ENCODE measurements around the gene PTP4A2.

Gene PTP4A2

DNA sequence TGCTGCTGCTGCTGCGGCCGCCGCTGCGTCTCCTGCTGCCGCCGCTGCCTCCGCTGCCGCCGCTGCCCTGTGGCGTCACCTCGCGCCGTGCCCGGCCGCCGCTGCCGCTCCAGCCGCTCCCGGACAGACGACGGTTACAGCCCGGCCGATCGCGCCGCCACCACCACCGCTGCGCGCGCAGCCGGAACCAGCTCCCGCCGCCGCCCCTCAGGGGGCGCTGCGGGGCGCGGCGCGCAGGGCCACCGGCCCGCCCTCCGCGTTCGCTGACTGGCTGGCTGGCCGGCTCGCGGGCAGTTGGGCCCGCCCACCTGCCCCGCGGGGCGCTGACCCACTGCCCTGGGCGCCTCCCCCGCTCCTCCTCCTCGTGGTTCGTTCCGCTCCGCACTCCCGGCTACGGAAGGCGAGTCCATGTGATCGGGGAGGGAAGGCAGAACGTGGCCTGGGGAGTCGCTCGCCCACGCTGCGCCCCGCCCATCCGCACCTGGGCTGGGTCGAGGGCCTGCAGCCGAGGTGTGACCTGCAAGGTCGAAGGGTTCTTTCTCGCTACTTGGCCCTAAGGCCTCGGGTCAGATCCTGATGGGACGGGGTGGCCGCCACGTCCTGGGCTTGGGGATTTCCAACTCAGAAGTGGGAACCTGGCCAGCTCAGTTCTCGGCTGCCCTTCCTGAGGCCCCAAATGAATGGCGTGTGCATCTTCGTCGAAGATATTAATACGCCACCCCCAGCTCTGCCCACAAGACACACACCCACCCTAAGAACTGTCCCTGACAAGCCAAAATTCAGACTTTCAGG lies at the start of gene PTP4A2:
PTP4A2 (minus strand) TSS at position 185 of the 792 bp plus-strand sequence. CDS start 19,303 bp downstream, outside the sequence.
- H3K9me3 ChIP-seq (ENCODE audit: low read length), result no peaks in the 10 kb centered on the region
- H2AFZ ChIP-seq (ENCODE audit: low read depth, low read length), result peak within 1 kb of the TSS; percentile 52
- no peaks in the 10 kb centered on the region for H3K27me3 ChIP-seq (ENCODE audit: insufficient read depth, low read length)
- H3K36me3 ChIP-seq (ENCODE audit: insufficient read depth, low read length), result no peaks in the 10 kb centered on the region
- H3K4me1 ChIP-seq (ENCODE audit: insufficient read depth, low read length), result peaks cover 21% of the 10 kb centered on the region
- H3K4me3 ChIP-seq (ENCODE audit: low read length), result peak within 1 kb of the TSS; percentile 73

DNA sequence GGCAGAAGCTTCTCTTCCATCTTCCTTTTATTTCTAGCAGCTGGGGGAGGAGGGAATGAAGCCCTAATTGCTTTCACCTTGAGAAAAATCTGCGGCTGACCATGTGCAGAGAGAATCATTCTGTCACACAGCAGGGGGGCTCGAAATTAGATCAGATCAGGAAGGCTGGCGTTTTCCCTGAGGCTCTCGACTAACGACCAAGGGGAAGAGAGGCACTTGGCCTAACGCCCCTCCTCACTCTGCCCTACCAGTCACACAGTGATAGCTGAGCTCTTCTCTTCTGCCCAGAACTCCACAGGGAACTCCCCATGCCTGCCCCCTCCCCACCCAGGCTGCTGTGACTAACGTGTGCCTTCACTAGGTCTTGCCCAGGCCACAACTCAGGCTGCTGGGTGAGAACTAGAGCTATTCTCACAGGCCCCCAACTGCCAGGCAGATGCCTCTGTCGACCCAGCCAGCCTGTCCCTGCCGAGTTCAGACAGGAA lies 49.0 kb upstream of the PTP4A2 start:
- Histone ChIP-seq H2AFZ (ENCODE audit: low read depth, low read length) (peak overlapping the region; percentile 8), H3K4me3 (ENCODE audit: low read length) (no peak overlapping the region), H3K9me3 (ENCODE audit: low read length) (no peaks in the 10 kb centered on the region), H3K36me3 (ENCODE audit: insufficient read depth, low read length) (no peaks in the 10 kb centered on the region), H3K4me1 (ENCODE audit: insufficient read depth, low read length) (peaks cover 19% of the 10 kb centered on the region), H3K27me3 (ENCODE audit: insufficient read depth, low read length) (peaks cover 4% of the 10 kb centered on the region)

DNA sequence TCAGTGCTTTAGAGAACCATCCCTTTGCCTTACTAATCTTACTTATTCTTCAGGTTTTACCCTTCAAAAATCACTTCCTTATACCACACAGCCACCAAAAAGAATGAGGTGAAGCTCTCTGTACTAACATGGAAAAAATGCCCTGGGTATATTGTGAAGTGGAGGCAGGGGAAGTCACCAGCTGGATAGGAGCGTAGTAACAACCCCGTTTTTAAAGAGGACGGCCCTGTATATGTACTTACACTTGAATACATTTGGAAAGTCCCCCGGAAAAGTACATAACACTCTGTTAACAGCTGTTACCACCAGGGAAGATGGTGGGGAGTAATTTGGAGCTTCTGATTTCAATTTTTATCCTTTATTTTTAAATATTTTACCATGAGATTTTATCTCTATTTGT lies 47.3 kb upstream of the PTP4A2 start:
- Histone ChIP-seq H3K36me3 (ENCODE audit: insufficient read depth, low read length) (no peaks in the 10 kb centered on the region), H3K4me1 (ENCODE audit: insufficient read depth, low read length) (peaks cover 19% of the 10 kb centered on the region), H2AFZ (ENCODE audit: low read depth, low read length) (peak overlapping the region; percentile 70), H3K4me3 (ENCODE audit: low read length) (no peak overlapping the region), H3K27me3 (ENCODE audit: insufficient read depth, low read length) (peaks cover 1% of the 10 kb centered on the region), H3K9me3 (ENCODE audit: low read length) (no peaks in the 10 kb centered on the region)

DNA sequence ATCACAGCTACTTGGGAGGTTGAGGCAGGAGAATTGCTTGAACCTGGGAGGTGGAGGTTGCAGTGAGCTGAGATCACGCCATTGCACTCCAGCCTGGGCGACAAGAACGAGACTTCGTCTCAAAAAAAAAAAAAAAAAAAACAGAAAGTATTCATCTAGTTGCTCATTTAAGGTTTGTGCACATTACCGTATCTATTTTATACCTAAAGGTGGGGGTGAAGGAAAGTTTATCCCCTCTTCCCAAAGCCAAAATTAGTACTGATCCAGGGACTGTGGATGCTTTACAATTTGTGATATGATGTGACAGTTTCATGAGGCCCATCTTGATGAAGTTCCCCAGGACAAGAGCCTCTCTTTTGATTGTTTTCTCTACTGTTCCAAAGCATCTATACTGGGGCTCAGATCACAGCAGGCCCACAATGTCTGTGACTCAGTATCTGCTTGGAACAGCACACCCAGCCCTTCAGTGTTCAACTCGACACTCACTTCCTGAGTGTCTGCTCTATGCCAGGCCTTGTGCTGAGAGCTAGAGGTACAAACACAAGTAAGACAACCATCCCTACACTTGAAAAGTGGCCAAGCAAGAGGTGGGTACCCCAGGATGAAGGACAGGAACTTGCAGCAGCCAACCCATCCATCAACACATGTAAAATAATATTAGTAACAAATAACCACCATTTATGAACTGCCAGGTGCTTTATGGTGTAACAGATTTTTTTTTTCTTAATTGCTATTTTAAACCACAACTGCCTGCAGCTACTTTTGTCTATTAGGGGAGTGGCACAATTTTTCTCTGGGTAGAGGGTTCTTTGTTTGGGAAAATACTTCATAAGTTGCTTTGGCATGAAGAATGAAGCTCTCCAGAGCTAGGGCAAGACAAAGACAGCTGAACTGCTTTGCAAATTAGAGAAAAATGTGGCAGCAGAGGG lies 46.5 kb upstream of the PTP4A2 start:
- no peaks in the 10 kb centered on the region for H3K36me3 ChIP-seq (ENCODE audit: insufficient read depth, low read length)
- peak overlapping the region; percentile 70 for H2AFZ ChIP-seq (ENCODE audit: low read depth, low read length)
- H3K27me3 ChIP-seq (ENCODE audit: insufficient read depth, low read length), result no peaks in the 10 kb centered on the region
- no peak overlapping the region for H3K4me3 ChIP-seq (ENCODE audit: low read length)
- no peaks in the 10 kb centered on the region for H3K9me3 ChIP-seq (ENCODE audit: low read length)
- peaks cover 19% of the 10 kb centered on the region for H3K4me1 ChIP-seq (ENCODE audit: insufficient read depth, low read length)

DNA sequence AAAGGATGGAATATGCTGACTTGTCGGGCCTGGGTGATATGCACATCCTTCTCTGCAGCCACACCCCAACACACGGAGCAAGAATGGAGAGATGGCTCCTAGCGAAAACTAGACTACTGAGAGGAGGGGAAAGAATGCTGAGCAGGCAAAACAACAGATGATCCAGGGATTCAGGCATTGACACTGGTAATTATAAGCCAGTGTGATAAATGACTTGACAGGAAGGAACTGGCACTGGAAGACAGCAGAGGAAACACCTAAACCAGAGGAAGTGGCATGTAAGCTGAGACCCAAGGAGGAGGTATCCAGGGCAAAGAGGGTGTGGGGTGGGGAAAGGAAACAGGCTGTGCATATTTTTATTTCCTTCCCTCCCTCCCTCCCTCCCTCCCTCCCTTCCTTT lies 43.8 kb upstream of the PTP4A2 start:
- H2AFZ ChIP-seq (ENCODE audit: low read depth, low read length), result no peak overlapping the region
- H3K4me1 ChIP-seq (ENCODE audit: insufficient read depth, low read length), result peaks cover 11% of the 10 kb centered on the region
- H3K9me3 ChIP-seq (ENCODE audit: low read length), result no peaks in the 10 kb centered on the region
- no peaks in the 10 kb centered on the region for H3K27me3 ChIP-seq (ENCODE audit: insufficient read depth, low read length)
- H3K4me3 ChIP-seq (ENCODE audit: low read length), result no peak overlapping the region
- no peaks in the 10 kb centered on the region for H3K36me3 ChIP-seq (ENCODE audit: insufficient read depth, low read length)

DNA sequence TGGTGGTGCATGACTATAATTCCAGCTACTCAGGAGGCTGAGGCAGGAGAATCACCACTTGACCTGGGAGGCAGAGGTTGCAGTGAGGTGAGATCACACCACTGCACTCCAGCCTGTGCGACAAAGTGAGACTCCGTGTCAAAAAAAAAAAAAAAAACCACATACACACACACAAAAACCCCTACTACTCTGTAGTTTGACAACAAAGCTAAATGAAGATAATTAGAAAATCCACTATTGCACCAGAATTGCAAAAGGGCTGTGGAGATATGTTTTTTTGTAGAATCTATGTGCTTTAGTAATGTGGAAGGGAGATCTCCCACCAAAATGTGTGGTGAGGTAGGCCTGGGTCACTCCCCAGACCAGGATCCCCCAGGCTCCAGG lies 43.3 kb upstream of the PTP4A2 start:
- Histone ChIP-seq H3K4me1 (ENCODE audit: insufficient read depth, low read length) (peaks cover 8% of the 10 kb centered on the region), H3K4me3 (ENCODE audit: low read length) (no peak overlapping the region), H3K36me3 (ENCODE audit: insufficient read depth, low read length) (no peaks in the 10 kb centered on the region), H3K9me3 (ENCODE audit: low read length) (no peaks in the 10 kb centered on the region), H3K27me3 (ENCODE audit: insufficient read depth, low read length) (no peaks in the 10 kb centered on the region), H2AFZ (ENCODE audit: low read depth, low read length) (no peak overlapping the region)

DNA sequence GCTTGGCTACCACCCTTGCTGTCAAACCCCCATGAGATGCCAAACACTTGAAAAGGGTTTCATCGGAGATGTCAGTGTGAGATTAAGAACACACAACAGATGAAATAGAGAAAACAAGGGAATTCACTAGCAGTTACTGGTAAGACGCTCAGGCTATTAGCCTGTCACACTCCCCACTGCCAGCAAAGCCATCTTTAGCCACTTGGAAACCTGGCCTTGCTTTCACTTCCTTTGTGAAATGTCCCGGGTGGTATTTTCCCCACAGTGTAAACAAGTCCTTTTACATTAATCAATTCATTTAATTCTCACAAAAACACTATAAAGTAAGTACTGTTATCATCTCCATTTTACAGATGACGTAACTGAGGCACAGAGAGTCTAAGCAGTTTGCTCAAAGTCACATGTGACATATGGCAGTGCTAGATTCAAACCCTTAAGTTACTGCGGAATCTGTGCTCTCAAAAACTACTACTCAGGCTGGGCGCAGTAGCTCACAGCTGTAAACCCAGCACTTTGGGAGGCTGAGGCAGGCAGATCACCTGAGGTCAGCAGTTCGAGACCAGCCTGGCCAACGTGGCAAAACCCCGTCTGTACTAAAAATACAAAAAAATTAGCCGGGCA lies 42.8 kb upstream of the PTP4A2 start:
- H3K4me1 ChIP-seq (ENCODE audit: insufficient read depth, low read length), result peaks cover 8% of the 10 kb centered on the region
- no peak overlapping the region for H3K4me3 ChIP-seq (ENCODE audit: low read length)
- no peak overlapping the region for H2AFZ ChIP-seq (ENCODE audit: low read depth, low read length)
- no peaks in the 10 kb centered on the region for H3K36me3 ChIP-seq (ENCODE audit: insufficient read depth, low read length)
- no peaks in the 10 kb centered on the region for H3K27me3 ChIP-seq (ENCODE audit: insufficient read depth, low read length)
- no peaks in the 10 kb centered on the region for H3K9me3 ChIP-seq (ENCODE audit: low read length)

DNA sequence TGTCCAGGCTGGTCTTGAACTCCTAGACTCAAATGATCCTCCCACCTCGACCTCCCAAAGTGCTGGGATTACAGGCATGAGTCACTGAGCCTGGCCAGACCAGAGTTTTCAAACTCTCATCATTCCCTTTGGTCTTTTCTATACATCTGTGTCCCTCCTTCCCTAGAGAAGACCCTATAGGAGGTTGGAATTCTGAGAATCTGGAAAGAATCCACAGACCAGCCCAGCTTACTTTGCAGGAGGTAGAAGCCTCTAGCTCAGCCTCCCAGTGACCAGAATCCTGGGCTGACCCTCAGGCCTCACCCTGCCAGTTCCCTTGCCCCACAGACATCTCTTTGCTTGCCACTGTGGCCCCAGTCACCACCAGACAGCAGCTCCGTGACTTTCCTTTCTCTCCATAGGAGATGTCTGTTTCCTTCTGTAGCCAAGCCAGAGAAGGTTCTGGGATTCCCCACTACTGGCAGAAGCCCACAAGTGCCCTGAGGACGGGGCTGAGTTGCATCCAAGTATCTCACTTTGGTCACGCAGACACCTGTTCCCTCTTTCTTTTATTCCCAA lies 40.8 kb upstream of the PTP4A2 start:
- Histone ChIP-seq H3K9me3 (ENCODE audit: low read length) (no peaks in the 10 kb centered on the region), H3K4me1 (ENCODE audit: insufficient read depth, low read length) (peaks cover 3% of the 10 kb centered on the region), H3K27me3 (ENCODE audit: insufficient read depth, low read length) (no peaks in the 10 kb centered on the region), H2AFZ (ENCODE audit: low read depth, low read length) (no peak overlapping the region), H3K36me3 (ENCODE audit: insufficient read depth, low read length) (no peaks in the 10 kb centered on the region), H3K4me3 (ENCODE audit: low read length) (no peak overlapping the region)

DNA sequence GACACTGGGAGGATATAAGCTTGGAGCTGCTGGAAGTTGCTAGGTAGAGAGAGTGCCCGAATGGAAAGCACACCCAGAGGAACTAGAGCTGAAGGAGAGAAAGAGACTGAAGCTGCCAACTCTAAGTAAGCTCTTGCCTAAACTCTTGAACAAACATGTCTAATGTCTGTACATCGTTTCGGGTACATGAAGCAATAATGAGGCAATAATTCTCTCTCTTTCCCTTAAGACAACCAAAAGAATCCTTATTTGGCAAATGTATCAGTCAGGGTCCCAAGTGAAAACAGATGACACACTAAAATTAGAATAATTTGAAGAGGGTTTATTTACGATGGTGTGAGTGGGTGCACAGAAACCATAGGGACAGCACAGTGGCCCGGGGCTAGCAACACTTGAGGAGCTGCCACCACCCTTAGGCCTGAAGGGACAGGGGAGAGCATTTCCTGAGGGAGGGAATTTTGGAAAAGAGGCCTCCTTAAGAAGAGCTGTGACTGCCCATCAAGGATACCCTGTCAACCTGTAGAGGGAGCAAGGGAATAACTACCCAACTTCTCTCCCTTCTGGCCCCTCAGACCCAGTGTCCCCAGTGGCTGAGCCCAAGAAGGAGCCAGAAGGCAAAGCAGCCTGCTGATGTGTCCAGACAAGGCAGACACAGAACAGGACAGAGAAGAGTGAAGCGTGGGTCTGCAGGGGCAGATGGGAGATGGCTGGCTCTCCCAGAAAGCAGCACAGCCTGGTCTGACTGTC lies 39.4 kb upstream of the PTP4A2 start:
- Histone ChIP-seq H3K4me1 (ENCODE audit: insufficient read depth, low read length) (peaks cover 3% of the 10 kb centered on the region), H3K36me3 (ENCODE audit: insufficient read depth, low read length) (no peaks in the 10 kb centered on the region), H3K27me3 (ENCODE audit: insufficient read depth, low read length) (no peaks in the 10 kb centered on the region), H3K4me3 (ENCODE audit: low read length) (no peak overlapping the region), H2AFZ (ENCODE audit: low read depth, low read length) (no peak overlapping the region), H3K9me3 (ENCODE audit: low read length) (no peaks in the 10 kb centered on the region)

DNA sequence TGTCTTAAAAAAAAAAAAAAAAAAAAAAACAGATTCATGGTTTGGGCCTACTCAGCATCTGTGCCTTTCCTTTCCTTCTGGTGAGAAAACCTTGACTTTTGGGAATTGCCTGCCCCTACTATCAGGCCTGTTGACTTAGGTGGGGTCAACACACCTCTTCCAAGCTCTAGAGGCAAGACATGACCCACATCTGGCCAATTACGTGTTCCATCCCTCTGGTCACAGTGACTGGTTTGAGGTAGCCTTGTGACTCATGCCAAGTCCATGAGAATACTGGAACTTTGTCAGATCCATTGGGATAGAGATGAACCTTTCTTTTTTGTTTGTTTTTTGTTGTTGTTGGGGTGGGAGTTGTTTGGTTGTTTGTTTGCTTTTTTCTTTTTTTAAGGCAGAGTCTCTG lies 38.2 kb upstream of the PTP4A2 start:
- H3K9me3 ChIP-seq (ENCODE audit: low read length), result no peaks in the 10 kb centered on the region
- H3K36me3 ChIP-seq (ENCODE audit: insufficient read depth, low read length), result no peaks in the 10 kb centered on the region
- no peak overlapping the region for H3K4me3 ChIP-seq (ENCODE audit: low read length)
- no peak overlapping the region for H2AFZ ChIP-seq (ENCODE audit: low read depth, low read length)
- no peaks in the 10 kb centered on the region for H3K27me3 ChIP-seq (ENCODE audit: insufficient read depth, low read length)
- H3K4me1 ChIP-seq (ENCODE audit: insufficient read depth, low read length), result peaks cover 3% of the 10 kb centered on the region

DNA sequence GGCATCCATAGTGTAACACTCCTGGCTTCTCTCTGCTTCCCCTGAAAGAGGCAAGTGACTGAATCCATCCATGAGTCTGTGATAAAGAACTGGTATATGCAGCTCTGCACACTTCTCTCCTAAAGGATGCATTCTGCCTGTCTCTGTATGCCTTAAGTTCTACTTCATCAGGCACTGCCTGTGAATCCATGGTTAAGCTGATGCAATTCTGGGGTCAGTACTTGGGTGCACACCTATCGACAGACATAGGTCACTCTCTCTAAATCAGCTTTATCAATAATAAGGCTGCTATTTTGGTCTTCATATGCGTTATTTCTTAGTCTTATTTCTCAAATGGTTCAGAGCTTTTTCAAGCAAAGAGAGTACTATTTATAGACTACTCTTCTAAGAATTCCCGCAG lies 32.7 kb upstream of the PTP4A2 start:
- Histone ChIP-seq H3K4me3 (ENCODE audit: low read length) (no peak overlapping the region), H3K27me3 (ENCODE audit: insufficient read depth, low read length) (no peaks in the 10 kb centered on the region), H3K9me3 (ENCODE audit: low read length) (no peaks in the 10 kb centered on the region), H3K36me3 (ENCODE audit: insufficient read depth, low read length) (no peaks in the 10 kb centered on the region), H2AFZ (ENCODE audit: low read depth, low read length) (no peak overlapping the region), H3K4me1 (ENCODE audit: insufficient read depth, low read length) (peaks cover 3% of the 10 kb centered on the region)

DNA sequence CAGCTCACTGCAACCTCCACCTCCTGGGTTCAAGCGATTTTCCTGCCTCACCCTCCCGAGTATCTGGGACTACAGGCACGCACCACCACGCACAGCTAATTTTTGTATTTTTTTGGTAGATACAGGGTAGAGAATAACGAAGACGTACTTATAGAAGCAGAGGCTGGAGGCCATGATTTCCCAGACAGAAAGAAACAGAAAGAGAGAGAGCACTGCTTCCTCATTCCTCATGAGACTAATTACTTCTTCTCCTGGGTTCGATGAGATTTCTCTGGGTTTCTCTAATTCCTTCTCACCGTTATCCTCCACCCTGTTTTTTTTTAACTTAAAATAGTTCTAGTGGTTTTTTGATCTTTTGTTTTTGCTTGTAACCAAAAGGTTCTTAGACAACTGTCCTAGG lies 23.4 kb upstream of the PTP4A2 start:
- no peak overlapping the region for H2AFZ ChIP-seq (ENCODE audit: low read depth, low read length)
- H3K36me3 ChIP-seq (ENCODE audit: insufficient read depth, low read length), result no peaks in the 10 kb centered on the region
- peaks cover 7% of the 10 kb centered on the region for H3K27me3 ChIP-seq (ENCODE audit: insufficient read depth, low read length)
- H3K9me3 ChIP-seq (ENCODE audit: low read length), result no peaks in the 10 kb centered on the region
- no peak overlapping the region for H3K4me3 ChIP-seq (ENCODE audit: low read length)
- H3K4me1 ChIP-seq (ENCODE audit: insufficient read depth, low read length), result peaks cover 8% of the 10 kb centered on the region
